ENCODE results near the gene RAD50. TPM values are rescaled to one million over a fixed set of nuclear protein-coding genes. Genes with fewer than 3 reads are reported as not detected.

The RAD50 gene
- total and polyA plus RNA-seq, 10 of the 15 experiments (the other 5 are each of a cell fraction or from before 2014, with no cell fraction given), result 12.8 to 68.6 (median 47.0) TPM

DNA sequence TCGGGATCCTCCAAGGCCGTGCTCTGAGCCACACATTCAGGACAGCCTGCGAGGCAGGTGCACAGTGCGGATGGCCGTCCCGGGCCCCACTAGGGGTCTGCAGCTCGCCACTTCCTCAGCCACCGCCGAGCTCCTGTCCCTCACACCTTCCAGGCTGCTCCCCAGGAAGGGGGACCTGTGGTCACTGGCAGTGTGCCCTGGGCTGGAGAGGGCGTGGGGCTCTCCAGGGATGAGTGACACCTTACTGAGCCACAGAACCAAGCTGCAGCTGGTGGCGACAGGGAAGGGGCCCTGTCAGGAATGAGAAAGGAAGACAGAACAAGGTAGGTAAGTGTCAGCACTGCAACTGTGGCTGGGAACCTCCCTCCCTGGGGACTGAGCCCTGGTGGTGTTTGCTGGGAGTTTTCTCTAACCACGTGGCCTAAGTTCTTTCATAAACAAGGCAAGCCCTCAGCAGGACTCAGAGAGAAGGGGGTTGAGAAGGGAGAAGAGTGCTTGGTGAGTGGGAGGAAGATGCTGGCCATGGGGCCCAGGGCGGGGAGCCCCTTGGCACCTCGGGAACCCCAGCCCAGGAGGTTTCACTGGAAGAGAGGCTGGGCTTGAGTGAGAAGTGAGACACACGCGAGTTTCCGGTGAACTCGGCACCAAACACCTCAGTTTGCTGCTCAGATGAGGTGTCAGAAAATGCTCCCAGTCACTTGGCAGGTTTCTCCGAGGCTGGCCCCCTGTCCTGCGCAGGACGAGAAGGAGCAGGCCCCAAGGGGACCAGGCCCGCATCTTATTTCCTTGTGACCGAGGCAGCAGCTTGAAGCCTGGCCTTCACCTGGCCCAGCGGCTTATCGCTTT lies 106.4 kb downstream of the RAD50 start (continued):
- TF ChIP-seq NRF1 (conservative IDR thresholded peaks at IDR 0.05; ENCODE audit: low read depth, low read length), result 0 out of 2 replicates have a peak, but pooled peaks have one; percentile 18
- no peak for TF ChIP-seq HCFC1 (IDR thresholded peaks at IDR 0.05; ENCODE audit: low read length)
- TF ChIP-seq SIX5 (IDR thresholded peaks at IDR 0.05; ENCODE audit: low read depth, low read length, severe bottlenecking), result no peak
- TF ChIP-seq MTA2 (IDR thresholded peaks at IDR 0.05; ENCODE audit: low read depth), result peak; percentile 89
- TF ChIP-seq CREM (IDR thresholded peaks at IDR 0.05; ENCODE audit: low read depth), result peak; percentile 82
- TF ChIP-seq ZBTB33 (IDR thresholded peaks at IDR 0.05), result no peak
- no peak; the same call in 1 of the 2 replicates for TF ChIP-seq WRNIP1 (IDR thresholded peaks at IDR 0.05; ENCODE audit: borderline replicate concordance, low read depth, low read length)
- TF ChIP-seq PML (IDR thresholded peaks at IDR 0.05; ENCODE audit: low read length), result no peak
- no peak for TF ChIP-seq MXI1 (IDR thresholded peaks at IDR 0.05; ENCODE audit: low read depth, low read length)
- TF ChIP-seq ZZZ3 (IDR thresholded peaks at IDR 0.05; ENCODE audit: control insufficient read depth, insufficient read length, low read depth), result no peak
- TF ChIP-seq, protein P1, sequence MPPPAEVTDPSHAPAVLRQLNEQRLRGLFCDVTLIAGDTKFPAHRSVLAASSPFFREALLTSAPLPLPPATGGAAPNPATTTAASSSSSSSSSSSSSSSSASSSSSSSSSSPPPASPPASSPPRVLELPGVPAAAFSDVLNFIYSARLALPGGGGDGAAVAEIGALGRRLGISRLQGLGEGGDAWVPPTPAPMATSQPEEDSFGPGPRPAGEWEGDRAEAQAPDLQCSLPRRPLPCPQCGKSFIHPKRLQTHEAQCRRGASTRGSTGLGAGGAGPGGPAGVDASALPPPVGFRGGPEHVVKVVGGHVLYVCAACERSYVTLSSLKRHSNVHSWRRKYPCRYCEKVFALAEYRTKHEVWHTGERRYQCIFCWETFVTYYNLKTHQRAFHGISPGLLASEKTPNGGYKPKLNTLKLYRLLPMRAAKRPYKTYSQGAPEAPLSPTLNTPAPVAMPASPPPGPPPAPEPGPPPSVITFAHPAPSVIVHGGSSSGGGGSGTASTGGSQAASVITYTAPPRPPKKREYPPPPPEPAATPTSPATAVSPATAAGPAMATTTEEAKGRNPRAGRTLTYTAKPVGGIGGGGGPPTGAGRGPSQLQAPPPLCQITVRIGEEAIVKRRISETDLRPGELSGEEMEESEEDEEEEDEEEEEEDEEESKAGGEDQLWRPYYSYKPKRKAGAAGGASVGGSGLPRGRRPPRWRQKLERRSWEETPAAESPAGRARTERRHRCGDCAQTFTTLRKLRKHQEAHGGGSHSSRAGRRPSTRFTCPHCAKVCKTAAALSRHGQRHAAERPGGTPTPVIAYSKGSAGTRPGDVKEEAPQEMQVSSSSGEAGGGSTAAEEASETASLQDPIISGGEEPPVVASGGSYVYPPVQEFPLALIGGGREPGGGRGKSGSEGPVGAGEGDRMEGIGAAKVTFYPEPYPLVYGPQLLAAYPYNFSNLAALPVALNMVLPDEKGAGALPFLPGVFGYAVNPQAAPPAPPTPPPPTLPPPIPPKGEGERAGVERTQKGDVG (CRISPR knock-in tag; IDR thresholded peaks at IDR 0.05), result no peak
- TF ChIP-seq POLR2A (IDR thresholded peaks at IDR 0.05; ENCODE audit: low read depth, low read length), result peak; percentile 65; the same call in 1 of the 2 replicates
- no peak for TF ChIP-seq RCOR1 (conservative IDR thresholded peaks at IDR 0.05; ENCODE audit: low read depth, low read length)
- 0 out of 2 replicates have a peak, but pooled peaks have one; percentile 58 for TF ChIP-seq SMAD5 (IDR thresholded peaks at IDR 0.05; ENCODE audit: low read depth)
- TF ChIP-seq POLR2AphosphoS5 (IDR thresholded peaks at IDR 0.05; ENCODE audit: low read length), result peak; percentile 89
- TF ChIP-seq RELA (IDR thresholded peaks at IDR 0.05; ENCODE audit: borderline replicate concordance, partially characterized antibody), result peak; percentile 90

Measured in GM12878 (cell line).